ENCODE data around the gene HINT3.

DNA sequence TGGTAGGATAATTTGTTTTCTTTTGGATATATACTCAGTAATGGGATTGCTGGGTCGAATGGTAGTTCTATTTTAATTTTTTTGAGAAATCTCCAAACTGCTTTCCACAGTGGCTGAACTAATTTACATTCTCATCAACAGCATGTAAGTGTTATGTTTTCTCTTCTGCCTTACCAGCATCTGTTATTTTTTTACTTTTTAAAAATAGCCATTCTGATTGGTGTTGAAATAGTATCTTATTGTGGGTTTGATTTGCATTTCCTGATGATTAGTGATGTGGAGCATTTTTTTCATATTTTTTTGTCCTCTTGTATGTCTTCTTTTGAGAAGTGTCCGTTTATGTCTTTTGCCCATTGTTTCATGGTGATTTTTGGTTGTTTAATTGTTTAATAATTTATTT is 11.9 kb downstream of the HINT3 start:
- TF ChIP-seq, protein P1, sequence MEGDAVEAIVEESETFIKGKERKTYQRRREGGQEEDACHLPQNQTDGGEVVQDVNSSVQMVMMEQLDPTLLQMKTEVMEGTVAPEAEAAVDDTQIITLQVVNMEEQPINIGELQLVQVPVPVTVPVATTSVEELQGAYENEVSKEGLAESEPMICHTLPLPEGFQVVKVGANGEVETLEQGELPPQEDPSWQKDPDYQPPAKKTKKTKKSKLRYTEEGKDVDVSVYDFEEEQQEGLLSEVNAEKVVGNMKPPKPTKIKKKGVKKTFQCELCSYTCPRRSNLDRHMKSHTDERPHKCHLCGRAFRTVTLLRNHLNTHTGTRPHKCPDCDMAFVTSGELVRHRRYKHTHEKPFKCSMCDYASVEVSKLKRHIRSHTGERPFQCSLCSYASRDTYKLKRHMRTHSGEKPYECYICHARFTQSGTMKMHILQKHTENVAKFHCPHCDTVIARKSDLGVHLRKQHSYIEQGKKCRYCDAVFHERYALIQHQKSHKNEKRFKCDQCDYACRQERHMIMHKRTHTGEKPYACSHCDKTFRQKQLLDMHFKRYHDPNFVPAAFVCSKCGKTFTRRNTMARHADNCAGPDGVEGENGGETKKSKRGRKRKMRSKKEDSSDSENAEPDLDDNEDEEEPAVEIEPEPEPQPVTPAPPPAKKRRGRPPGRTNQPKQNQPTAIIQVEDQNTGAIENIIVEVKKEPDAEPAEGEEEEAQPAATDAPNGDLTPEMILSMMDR (IDR thresholded peaks at IDR 0.05) = no peak
- no peak for TF ChIP-seq POLR2A (IDR thresholded peaks at IDR 0.05)
- TF ChIP-seq EP300 (IDR thresholded peaks at IDR 0.05) = no peak
